HL-60 (cell line): Measurements from ENCODE around the gene PIGC.

Experiments used
- DNase-seq, 2 experiments: peaks; one replicate each; pipeline ENCODE4 v3.0.0-alpha.2; 2010 to 2020; ENCODE audit warnings: low read depth in 1 of 2, low spot score in 1 of 2
- H3K27ac ChIP-seq: fragments of 250-450 bp; sonication (Bioruptor Pico); replicated peaks from 2 replicates; pipeline ENCODE4 v1.5.1; 2020; ENCODE audit warnings: mild to moderate bottlenecking, moderate library complexity
- H3K27me3 ChIP-seq: fragments of 250-450 bp; sonication (Bioruptor Pico); 2 replicates; pipeline ENCODE4 v1.5.1; 2021; ENCODE audit warnings: mild to moderate bottlenecking, moderate library complexity; ENCODE audit not compliant: insufficient read depth, poor library complexity, severe bottlenecking
- H3K4me3 ChIP-seq: replicated peaks from 2 replicates; pipeline ENCODE4 v1.5.1; 2011; ENCODE audit warnings: mild to moderate bottlenecking, control low read depth, low read length; ENCODE audit not compliant: insufficient read depth
- GABPA ChIP-seq: IDR thresholded peaks from 2 replicates; pipeline ENCODE4 v1.6.1; 2012; ENCODE audit warnings: low read depth
- POLR2AphosphoS5 ChIP-seq: IDR thresholded peaks from 2 replicates; pipeline ENCODE4 v1.6.1; 2012; ENCODE audit warnings: low read depth
- SPI1 ChIP-seq: IDR thresholded peaks from 2 replicates; pipeline ENCODE4 v1.6.1; 2012; ENCODE audit warnings: low read depth, mild to moderate bottlenecking, borderline replicate concordance
- TF ChIP-seq, protein P1 (sequence below): IDR thresholded peaks from one replicate; pipeline ENCODE4 v1.5.1; 2011; ENCODE audit warnings: low read length, control low read depth, inconsistent platforms; ENCODE audit not compliant: insufficient read depth
- TF ChIP-seq, protein P2 (sequence below): IDR thresholded peaks from 2 replicates; pipeline ENCODE4 v1.6.1; 2012; ENCODE audit warnings: low read depth; ENCODE audit not compliant: insufficient replicate concordance

PIGC gene

DNA sequence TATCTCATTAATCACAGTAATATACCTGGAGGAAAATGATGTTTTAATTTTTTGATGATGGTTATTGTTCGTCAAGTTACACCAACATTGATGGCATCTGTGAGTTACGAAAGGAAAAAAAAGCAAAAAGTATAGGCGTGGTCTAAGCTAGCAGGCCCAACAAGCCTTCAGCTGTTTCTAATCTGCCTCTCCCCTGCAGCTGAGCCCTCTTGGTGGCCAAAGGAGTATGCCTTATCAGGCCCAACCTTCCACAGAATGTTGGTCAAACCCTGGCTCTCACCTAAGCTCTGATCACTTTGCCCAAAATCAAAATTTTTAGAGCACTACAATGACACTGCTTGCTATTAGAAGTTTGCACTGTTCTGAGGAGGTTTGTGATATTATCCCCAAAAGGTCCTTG, 18.5 kb downstream of the PIGC start:
- no peak for TF ChIP-seq POLR2AphosphoS5
- no peak for TF ChIP-seq GABPA
- TF ChIP-seq, protein P1, sequence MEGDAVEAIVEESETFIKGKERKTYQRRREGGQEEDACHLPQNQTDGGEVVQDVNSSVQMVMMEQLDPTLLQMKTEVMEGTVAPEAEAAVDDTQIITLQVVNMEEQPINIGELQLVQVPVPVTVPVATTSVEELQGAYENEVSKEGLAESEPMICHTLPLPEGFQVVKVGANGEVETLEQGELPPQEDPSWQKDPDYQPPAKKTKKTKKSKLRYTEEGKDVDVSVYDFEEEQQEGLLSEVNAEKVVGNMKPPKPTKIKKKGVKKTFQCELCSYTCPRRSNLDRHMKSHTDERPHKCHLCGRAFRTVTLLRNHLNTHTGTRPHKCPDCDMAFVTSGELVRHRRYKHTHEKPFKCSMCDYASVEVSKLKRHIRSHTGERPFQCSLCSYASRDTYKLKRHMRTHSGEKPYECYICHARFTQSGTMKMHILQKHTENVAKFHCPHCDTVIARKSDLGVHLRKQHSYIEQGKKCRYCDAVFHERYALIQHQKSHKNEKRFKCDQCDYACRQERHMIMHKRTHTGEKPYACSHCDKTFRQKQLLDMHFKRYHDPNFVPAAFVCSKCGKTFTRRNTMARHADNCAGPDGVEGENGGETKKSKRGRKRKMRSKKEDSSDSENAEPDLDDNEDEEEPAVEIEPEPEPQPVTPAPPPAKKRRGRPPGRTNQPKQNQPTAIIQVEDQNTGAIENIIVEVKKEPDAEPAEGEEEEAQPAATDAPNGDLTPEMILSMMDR, result no peak
- no peak for TF ChIP-seq SPI1
- TF ChIP-seq, protein P2, sequence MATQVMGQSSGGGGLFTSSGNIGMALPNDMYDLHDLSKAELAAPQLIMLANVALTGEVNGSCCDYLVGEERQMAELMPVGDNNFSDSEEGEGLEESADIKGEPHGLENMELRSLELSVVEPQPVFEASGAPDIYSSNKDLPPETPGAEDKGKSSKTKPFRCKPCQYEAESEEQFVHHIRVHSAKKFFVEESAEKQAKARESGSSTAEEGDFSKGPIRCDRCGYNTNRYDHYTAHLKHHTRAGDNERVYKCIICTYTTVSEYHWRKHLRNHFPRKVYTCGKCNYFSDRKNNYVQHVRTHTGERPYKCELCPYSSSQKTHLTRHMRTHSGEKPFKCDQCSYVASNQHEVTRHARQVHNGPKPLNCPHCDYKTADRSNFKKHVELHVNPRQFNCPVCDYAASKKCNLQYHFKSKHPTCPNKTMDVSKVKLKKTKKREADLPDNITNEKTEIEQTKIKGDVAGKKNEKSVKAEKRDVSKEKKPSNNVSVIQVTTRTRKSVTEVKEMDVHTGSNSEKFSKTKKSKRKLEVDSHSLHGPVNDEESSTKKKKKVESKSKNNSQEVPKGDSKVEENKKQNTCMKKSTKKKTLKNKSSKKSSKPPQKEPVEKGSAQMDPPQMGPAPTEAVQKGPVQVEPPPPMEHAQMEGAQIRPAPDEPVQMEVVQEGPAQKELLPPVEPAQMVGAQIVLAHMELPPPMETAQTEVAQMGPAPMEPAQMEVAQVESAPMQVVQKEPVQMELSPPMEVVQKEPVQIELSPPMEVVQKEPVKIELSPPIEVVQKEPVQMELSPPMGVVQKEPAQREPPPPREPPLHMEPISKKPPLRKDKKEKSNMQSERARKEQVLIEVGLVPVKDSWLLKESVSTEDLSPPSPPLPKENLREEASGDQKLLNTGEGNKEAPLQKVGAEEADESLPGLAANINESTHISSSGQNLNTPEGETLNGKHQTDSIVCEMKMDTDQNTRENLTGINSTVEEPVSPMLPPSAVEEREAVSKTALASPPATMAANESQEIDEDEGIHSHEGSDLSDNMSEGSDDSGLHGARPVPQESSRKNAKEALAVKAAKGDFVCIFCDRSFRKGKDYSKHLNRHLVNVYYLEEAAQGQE, result no peak
- no peak overlapping the region for H3K27ac ChIP-seq

DNA sequence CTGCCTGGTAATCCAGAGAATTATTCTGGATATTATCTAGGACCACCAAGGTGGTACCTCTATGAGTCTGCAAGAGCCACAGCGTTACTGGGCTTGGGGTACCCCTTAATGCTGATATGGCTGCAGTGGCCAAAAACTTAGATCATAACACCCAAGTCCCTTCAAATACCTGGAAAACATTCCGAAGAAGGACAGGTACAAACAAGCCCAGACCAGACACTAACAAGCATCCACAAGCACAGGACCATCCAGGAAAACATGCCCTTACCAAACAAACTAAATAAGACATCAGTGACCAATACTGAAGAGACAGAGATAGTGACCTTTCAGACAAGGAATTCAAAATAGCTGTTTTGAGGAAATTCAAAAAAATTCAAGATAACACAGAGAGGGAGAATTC, 20.5 kb downstream of the PIGC start:
- TF ChIP-seq, protein P2, result no peak
- no peak for TF ChIP-seq GABPA
- no peak for TF ChIP-seq POLR2AphosphoS5
- TF ChIP-seq SPI1, result no peak
- TF ChIP-seq, protein P1, result no peak
- no peaks in the 10 kb centered on the region for H3K27me3 ChIP-seq
- DNase-seq, result no peak

More for the DNA sequence above, 18.5 kb downstream of the PIGC start:
- Histone ChIP-seq H3K4me3 (no peak overlapping the region), H3K27me3 (no peaks in the 10 kb centered on the region)
- no peak for DNase-seq

DNA sequence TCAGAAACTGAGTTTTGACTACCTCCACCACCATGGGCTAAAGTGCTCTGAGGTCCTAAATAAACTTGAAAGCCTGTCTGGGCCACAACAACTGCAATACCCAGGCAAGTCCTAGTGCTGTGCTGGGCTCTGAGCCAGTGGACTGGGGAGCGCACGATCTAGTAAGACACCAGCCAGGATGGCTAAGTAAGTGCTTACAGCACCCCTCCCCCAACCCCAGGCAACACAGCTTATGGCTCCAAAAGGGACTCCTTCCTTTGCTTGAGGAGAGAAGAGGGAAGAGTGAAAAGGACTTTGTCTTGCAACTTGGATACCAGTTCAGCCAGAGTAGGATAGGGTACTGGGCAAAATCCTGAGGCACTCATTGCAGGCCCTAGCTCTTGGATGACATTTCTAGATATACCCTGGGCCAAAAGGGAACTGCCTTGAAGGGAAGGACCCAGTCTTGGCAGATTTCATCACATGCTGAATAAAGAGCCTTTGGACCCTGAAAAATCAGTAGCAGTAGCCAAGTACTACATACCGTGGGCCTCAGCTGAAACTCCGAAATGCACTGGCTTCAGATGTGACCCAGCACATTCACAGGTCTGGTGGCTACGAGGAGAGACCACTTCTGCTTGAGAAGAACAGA, 21.8 kb downstream of the PIGC start:
- no peaks in the 10 kb centered on the region for H3K27me3 ChIP-seq
- no peak for DNase-seq
- no peak overlapping the region for H3K4me3 ChIP-seq
- TF ChIP-seq SPI1 (no peak), GABPA (no peak), POLR2AphosphoS5 (no peak)
- TF ChIP-seq, protein P2, result no peak
- H3K27ac ChIP-seq, result no peak overlapping the region

More for the DNA sequence above, 20.5 kb downstream of the PIGC start:
- no peak overlapping the region for H3K4me3 ChIP-seq
- H3K27ac ChIP-seq, result no peak overlapping the region
